Hindlimb muscle (tissue), 1 donor: ENCODE results near the gene FCN3. TPM values are rescaled to one million over a fixed set of nuclear protein-coding genes. Genes with fewer than 3 reads are reported as not detected.

Experiments used
- DNase-seq: peaks from one replicate; pipeline ENCODE4 v3.0.0-alpha.2; 2013
- polyA plus RNA-seq: library from polyadenylated mRNA; unstranded; fragments of 120-200 nt; gene quantifications from one replicate; pipeline ENCODE4 v1.2.1, GENCODE V29; 2013; ENCODE audit not compliant: insufficient read length

The FCN3 gene
- polyA plus RNA-seq, 1 donor = 0.50 TPM

DNA sequence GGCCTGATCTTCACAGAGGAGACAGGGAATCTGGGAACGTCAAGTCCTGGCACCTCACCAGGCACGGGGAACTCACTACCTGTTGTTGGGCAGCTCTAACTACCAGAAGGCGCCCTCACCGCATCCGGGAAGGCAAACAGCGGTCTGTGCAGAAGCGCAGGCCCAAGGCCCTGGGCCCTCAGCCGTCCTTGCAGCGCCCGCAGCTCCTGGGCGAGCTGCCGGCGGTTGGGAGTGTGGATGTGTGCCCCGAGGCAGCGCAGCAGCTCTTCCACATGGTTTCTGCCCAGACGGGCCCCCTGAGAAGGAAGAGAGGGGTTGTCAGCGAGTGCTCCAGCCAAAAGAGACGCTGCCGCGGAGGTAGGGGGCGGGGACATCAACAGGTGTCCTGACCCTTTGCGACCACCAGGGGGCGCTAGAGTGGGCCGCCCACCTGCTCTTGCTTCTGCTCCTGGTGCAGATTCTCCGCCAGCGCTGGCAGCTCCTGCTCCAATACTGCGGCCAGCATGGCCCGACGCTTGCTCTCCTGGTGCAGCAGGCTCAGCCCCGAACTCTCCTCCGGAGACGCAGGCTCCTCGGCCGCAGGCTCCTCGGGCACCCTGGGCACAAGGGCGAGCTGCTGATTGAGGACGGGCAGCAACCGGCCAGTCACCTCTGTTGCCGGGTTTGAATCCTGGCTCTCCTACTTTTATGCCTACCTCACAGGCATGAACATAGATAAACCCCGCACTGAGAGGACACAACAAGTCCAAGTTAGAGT lies 17.2 kb downstream of the FCN3 start:
- DNase-seq = peak; percentile 74

DNA sequence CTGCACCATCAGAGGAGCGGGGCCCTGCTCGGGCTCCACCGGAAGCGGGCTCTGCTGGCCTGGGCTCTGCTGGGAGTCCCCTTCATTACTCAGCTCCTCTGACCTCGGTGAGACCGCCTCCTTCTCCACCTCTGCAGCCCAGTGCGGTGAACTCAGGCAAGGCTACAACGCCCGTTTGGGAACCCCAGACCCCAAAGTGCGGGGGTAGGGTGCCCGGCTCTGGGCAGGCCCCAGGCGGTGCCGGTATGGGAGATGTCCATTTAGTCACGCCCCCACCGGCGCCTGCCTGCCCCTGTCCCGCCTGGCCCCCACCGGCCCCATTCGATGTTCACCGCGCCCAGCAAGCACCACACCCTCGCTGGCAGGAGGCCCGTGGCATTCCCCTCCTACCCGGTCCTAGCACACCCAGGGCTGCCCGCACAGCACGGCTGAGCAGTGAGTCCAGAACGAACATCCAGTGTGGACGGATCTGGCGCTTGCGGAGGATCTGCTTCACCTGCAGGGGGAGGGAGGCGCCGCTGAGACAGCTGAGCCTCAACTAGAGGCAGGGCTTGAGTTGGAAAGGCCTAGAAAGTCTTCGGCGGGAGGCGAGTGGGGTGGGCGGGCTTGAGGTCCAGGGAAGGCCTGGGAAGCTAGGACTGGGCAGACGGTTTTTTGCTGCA lies 17.9 kb downstream of the FCN3 start:
- DNase-seq = no peak

DNA sequence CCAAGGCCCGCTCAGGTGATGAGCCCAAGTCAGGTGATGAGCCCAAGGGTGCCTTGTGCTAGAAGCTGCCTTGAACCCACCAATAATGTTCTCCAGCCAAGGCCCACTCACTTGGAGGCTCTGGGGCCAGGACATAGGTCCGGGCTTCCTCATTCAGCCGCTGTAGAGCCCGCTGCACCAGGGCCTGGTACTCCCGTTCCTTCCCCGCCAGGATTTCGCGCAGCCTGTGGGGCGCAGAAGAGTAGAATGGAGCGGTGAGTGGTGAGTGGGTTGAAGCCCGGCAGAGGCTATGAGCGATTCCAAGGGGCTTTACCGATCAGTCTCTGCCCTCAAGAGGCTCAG lies 18.4 kb downstream of the FCN3 start:
- no peak for DNase-seq

DNA sequence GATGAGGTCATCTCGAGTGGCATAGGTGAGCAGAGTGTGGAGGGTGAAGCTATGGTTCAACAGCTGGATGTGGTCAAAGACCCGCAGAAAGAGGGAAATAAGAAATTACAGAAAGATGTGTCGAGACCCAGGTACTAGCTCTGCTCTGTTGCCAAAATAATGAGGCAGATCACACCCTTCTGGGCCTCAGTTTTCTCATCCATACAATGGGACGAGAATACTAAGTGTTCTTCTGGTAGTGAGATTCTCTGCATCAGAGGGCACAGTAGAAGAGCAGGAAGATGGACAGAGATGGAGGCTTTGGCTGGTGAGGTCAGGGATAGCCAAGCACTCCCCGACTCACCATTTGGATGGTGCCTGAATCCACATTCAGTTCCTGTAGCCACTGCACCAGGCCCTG lies 18.9 kb downstream of the FCN3 start:
- no peak for DNase-seq

DNA sequence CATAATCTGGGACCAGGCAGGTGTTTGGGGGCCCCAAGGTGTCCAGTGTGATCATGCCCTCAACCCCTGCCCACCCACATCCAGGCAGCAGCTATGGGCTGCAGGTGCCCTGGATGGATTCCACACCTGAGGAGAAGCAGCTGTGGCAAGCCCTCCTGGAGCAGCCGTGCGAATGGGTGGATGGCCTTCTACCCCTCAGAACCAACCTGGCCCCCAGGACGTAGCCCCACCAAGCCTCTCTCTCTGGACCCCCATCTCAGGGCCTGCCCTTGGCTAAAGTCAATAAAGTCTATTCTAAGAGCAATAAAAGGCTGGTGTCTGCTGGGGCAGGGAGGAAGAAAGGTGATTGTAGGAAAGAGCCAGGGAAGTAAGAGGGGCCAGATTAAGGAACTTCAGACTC lies 21.0 kb downstream of the FCN3 start:
- no peak for DNase-seq

DNA sequence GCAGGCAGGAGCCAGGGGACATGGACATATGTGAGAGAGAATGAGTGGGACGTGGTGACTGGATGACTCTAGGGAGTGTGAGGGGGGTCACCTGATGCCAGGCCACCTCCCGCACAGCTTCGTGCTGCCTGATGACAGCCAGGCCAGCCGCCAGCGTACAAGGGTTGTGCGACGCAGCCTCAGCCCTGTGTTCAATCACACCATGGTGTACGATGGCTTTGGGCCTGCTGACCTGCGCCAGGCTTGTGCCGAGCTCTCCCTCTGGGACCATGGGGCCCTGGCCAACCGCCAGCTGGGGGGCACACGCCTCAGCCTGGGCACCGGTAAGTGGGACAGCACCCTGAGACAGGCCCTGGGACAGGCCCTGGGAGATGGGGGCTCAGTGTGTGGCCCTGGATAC lies 21.5 kb downstream of the FCN3 start:
- DNase-seq = no peak

DNA sequence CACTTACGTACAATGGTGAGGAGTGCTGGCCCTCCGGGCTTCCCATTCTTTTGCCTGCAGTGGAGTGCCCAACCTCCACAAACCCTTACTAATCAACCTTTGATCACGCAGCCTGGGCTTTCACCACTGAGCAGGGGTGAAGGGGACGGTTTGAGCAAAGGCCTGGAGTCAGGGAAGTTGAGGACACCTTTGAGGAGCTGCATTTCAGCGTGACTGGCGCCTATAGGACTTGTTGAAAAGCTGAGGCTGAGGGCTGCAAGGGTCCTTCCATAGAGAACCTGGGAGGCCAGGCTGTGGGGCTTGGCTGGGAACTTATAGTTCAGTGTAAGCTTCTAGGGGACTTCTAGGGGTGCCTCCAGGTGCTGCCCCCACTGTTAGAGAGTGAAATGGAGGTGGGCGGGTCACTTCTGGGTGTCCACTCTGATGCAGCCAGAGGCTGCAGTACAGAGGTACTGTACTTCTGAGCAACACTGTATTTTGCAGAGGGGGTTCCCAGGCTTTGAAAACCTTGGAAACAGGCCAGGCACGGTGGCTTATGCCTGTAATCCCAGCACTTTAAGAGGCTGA lies 23.0 kb downstream of the FCN3 start:
- no peak for DNase-seq

DNA sequence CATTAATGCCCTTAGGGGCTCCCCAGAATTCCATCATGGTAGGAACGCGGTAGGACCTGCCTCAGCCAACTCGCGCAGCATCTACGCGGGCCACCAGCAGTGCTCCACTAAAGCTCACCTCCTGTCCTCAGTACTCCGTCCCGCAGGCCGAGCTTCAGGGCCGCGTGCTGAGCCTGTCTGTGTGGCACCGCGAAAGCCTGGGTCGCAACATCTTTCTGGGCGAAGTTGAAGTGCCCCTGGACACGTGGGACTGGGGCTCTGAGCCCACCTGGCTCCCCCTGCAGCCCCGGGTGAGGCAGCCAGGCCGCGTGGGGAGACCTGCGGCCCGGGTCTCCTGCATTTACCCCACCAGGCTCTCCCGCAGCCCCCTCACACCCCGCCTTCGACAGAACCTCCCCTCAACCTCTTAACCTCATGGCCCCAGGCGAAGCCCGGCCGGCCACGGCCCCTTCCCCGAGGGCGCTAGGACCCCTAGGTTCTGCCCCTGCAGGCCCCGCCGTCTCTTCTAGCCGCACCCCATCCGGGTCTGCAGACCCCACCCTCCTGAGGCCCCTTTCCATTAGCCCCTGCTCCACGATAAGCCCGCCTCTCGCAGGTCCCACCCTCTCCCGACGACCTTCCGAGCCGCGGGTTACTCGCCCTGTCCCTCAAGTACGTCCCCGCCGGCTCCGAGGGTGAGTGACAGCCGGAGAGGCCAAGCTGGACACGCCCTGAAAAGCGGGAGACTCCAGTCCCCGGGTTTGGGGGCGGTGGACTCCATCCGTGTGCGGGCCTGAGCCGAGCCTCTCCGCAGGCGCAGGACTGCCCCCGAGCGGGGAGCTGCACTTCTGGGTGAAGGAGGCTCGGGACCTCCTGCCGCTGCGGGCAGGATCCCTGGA lies 23.7 kb downstream of the FCN3 start:
- DNase-seq = no peak

DNA sequence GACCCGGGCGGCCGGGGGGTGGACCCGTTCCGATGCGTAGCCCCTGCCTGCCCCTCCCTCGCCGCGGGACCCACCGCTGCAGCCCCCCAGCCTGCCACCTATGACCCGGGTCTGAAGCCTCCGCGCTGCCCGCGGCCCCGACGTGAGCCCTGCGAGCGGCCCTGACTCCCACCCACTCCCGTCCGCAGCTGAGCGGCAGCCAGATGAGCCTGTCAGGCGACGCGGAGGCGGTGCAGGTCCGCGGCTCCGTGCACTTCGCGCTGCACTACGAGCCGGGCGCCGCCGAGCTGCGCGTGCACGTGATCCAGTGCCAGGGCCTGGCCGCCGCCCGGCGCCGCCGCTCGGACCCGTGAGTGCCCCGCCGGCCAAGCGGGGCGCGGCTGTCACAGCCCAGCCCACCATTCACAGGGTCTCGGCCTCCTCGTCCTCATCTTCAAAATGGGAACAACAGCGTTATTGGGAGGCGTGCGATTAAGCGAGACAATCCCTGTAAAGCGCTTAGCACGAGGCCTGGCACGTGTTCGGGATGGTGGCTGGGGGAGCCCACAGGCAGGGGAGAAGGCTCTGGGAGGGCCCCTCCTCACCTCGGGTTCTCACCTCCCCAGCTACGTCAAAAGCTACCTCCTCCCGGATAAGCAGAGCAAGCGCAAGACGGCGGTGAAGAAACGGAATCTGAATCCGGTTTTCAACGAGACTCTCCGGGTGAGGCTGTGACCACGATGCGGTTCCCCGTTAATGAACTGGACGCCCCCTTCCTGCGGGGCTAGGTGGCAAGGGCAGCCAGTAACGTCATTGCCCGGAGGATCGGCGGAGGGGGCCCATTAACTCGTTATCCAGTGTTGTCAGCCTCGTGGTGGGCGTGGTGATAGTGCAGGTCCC lies 24.6 kb downstream of the FCN3 start:
- peak; percentile 72 for DNase-seq

DNA sequence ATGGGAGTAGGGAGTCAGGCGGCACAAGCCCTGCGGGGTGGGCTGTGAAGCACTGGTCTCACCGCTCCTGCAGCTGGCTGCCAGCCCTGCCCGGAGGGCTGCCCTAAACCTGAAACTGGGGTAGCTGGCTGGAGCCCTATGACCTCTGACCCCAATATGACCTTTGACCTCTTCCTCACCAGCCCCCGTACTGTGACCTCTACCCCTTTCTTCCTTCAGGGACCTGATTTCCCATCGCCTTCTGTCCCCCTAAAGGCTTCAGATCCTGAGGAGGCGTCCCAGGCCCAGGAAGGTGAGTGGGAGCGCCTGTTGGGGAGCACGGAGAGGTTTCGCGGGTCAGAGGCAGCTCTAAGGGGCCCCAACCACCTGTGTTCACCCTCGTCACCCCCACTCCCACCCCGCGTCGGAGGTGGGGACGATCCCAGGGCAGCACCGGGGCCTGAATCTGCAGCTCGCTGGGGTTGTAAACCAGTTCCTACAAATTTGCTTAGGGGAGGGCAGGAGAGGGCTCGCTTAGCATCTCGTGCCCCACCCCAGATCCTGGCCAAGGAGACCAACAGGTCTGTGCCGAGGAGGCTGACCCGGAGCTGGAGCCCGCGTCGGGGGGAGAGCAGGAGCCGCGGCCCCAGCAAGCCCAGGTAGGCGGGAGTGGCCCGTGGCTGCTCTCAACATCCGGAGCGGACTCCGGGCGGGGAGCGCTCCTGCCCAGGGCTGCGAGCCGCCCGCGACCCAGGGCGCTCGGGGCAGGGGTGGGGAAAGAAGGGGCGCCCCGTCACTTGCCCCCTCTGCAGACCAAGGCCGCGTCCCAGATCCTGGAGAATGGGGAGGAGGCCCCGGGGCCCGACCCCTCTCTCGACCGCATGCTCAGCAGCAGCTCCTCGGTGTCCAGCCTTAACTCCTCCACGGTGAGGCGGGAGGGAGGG lies 25.5 kb downstream of the FCN3 start:
- no peak for DNase-seq

DNA sequence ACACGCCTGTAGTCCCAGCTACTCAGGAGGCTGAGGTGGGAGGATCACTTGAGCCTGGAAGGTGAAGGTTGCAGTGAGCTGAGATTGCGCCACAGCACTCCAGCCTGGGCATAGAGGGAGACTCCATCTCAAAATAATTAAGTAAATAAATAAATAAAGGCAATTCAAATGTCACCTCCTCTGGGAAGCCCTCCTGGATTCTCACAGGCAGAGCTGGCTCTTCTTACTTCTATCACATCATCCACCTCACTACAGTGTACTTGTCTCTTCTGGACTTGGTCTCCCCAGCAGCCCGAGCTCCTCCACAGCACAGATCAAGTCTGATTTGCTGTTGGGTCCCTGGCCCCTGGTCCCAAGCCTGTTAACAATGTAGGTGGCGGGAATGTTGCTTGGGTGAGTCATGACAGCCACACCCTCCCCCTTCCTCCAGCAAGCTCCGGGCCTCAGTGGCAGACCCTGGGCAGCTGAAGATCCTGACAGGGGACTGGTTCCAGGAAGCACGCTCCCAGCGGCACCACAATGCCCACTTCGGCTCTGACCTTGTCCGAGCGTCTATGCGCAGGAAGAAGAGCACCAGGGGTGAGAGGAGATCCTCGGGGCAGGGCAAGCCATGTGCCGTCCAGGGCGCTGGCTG lies 27.5 kb downstream of the FCN3 start:
- DNase-seq = no peak

DNA sequence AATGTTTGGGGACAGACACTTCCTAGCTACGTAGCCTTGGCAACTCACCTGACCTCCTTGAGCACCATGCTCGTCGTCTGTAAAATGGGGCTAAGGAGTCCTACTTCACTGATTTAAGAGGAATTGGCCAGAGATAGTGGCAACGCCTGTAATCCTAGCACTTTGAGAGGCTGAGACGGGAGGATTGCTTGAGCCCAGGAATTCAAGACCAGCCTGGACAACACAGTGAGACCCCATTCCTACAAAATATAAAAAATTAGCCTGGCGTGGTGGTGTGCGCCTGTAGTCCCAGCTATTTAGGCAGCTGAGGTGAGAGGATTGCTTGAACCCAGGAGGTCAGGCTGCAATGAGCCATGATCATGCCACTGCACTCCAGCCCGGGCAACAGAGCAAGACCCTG lies 28.3 kb downstream of the FCN3 start:
- DNase-seq = no peak

DNA sequence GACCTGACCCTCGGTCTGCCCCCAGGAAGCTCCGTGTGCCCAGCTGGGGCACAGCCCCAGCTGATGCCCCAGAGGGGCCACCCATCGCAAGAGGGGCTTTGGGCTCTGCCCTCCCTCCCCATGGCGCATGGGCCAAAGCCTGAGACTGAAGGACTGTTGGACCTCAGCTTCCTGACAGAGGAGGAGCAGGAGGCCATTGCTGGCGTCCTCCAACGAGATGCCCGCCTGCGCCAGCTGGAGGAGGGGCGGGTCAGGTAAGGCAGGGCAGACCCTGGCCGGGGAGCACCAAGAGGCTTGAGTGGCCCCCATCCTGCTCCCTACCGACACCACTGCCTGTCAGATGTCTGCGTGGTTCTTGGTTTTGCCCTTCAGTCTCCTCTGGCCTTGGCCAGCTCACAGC lies 29.4 kb downstream of the FCN3 start:
- DNase-seq = no peak

DNA sequence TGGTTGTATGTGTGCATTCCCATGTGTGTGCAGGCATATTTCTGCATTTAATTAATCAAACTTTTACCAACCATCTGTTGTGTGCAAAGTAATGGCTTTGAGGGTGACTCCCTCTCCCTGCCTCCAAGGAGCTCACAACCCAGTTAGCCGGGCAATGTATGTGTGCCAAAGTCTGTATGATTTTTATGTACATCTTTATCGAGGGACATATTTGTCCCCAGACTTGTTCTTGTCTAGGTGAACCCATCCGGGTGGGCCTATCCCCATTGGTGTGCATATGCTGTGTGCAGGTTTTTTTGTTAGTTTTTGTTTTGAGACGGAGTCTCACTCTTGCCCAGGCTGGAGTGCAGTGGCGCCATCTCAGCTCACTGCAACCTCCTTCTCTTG lies 31.0 kb downstream of the FCN3 start:
- DNase-seq = no peak

DNA sequence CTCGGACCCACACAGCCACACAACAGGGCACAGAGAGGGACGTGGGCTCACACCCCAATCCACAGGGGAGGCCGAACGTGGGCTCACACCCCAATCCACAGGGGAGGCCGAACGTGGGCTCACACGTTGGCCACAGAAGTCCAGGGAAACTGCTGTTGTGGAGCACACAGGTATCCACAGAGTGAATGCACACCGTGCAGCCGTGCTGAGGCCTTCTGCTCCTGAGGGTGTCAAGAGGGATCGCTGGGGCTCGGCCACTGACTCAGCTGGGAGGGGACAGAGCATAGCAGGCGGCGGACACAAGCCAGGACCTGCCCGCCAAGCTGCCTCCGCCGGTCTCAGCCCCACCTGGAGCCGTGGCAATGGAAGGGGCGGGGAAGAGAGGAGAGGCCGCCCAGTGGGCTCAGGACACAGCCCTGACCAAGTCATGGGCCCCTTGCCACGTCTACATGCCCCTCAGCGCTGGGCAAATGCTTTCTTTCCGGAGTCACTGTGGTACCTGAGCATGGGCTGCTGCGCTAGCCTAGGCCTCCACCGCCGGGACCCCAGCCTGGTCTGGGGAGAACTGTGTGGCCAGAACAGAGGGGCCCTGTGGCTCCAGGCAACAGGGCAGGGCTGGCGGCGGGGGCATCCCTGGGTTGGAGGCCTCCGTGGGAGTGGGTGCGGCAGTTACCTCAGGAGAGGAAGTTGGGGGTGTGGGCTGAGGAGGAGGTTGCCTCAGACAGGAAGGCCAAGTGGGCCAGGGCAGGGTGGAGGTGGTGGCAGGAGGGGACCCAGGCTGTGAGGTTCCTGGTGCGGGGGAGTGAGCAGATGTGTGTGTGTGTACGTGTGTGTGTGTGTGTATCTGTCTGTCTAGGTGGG lies 31.6 kb downstream of the FCN3 start:
- no peak for DNase-seq

DNA sequence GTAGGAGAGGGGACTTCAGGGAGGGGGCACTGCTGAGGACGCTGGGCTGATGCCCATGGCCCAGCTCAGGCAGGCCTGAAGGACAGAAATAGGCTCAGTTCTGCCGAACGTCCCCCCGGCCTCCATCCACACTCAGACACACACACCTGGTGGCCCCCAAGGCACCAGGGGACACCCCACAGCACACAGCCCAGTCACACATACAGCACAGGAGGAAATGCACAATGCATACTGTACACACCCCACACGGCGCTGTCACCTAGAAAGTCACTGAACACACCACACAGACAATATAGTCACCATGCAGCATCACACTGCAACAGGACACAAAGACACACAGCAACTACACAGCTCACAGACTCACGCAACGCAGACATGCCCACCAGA lies 32.2 kb downstream of the FCN3 start:
- no peak for DNase-seq

DNA sequence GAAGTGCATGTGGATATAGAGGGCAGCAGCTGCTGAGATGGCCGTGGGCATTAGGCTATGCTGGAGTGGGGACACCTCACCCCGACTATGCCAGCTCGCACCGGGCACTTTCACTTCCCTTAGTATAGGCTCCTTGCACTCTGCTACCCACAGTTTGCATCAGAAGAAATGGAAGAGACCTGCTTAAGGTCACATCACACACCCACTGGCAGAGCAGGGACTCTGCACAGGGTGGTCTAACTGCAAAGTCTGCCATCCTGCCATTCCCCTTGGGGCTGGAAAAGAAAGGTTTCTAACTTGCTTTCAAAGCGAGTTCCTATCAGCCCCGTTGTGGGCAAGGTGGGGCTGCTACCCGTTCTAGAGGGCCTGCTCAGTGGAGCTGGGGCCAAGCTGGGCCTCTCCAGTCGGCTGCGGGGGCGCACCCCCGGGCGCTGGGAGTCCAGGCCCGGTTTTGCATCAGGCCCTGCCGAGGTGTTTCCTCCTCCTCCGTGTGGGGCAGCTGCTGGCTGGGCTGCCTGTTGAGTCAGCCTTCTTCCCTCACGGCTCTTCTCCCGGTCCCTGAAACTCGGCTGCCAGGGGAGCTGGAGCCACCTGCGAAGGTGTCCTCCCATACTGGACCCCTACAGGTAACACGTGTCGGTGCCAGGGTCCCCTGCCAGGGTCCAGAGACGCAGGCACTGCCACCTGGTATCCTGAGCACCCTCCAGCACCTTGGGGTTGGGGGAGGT lies 32.9 kb downstream of the FCN3 start, which contains the start of gene SYTL1:
SYTL1 (plus strand) TSS at position 498 of the 728 bp plus-strand sequence. CDS start 3,313 bp downstream, outside the sequence.
- no peak for DNase-seq

DNA sequence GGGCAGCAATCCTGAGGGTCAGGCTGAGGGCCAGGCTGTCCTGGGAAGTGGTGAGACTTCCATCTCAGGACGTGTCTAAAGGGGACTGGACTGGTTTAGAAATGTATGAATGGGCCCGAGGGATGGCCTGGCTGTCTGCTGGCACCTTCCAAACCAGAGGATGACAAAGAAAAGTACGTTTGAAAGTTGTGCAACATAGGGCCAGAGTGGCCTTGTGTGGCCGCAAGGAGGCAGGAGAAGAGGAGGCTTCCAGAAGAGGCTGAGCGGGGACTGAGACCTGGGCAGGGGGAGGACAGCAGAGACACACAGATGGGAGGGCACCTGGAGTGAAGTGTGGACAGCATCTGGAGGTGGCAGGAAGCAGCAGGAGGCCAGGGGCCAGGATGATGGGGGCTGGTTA lies 35.4 kb downstream of the FCN3 start:
- no peak for DNase-seq

DNA sequence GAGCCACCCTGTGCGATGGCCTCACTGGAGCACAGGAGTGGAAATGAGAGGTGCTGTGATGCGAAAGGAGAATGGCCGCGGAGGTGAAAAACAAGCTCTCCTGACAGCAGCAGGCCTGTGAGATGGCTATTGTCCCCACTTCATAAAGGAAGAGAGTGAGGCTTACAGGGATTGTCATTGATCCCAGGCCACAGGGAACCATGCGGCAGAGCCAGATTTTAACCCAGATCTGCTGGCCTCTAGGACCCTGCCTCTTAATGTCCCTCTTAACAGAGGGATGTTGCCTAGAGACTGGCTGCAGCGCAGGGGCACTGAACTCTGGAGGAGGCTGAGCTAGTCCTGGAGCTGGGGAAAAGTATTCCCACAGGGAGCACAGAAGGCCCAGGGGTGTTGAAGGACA lies 35.9 kb downstream of the FCN3 start:
- no peak for DNase-seq
